Amniotic epithelial cell (primary cell): Measurements from ENCODE around the gene GDPD1.
A peak's percentile ranks its signal among the peaks of the same experiment; 100 is the strongest.
"Not testable (repeated sequence)": the region's sequence is repeated elsewhere in the genome, so short reads cannot be mapped to it uniquely, and the experiment has no call there.

Experiments
- DNase-seq: peaks from one replicate; pipeline ENCODE4 v3.0.0-alpha.2; 2010; ENCODE audit warnings: low read depth

The GDPD1 gene

DNA sequence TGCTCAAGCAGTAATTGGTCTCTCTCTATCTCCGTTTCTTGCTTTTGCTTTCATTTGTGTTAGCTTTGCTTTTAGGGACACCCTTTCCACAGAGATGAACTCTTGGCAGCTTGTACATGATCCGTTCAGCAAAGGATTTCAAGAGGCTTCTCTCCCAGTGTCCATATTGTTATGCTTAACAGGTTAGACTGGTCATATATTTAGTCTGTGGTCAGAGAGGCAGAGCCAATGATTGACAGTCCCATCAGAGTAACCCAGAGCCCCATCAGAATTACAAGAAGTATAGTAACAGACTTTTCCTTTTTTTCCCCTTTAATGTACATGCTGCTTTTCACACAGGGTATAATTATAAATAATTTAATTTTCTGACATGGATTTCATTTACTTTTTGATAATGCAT, 34.4 kb downstream of the GDPD1 start:
- DNase-seq, result peak; percentile 2

DNA sequence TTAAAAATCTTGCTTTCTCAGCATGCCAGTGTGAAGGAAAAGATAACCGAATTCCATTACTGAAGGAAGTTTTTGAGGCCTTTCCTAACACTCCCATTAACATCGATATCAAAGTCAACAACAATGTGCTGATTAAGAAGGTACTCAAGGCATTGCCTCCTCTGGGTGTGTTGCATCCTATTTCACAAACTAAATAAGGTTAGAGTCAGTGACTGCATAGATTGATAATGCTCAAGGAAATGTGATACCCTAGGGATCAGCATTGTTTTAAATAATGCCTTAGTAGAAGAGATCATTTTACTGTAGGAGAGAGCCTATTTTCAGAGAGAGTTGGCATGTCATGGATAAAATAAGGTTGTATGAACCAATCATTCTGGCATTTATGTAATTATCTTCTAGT, 36.8 kb downstream of the GDPD1 start:
- DNase-seq, result no peak

DNA sequence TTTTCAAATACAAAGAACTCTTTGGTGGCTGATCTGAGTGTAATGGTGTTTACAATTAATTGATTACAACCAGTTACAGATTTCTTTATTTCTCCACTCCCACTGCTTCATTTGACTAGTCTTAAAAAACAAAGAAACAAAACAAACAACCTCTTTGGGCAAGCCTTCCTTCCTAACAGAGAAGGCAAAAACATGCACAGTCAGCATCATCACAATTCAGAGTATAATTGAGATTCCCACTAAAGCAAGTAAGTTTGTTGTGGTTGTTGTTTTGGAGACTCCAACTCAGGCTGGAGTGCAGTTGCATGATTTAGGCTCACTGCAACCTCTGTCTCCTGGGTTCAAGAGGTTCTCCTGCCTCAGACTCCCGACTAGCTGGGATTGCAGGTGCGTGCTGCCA, 40.4 kb downstream of the GDPD1 start:
- DNase-seq, result no peak

DNA sequence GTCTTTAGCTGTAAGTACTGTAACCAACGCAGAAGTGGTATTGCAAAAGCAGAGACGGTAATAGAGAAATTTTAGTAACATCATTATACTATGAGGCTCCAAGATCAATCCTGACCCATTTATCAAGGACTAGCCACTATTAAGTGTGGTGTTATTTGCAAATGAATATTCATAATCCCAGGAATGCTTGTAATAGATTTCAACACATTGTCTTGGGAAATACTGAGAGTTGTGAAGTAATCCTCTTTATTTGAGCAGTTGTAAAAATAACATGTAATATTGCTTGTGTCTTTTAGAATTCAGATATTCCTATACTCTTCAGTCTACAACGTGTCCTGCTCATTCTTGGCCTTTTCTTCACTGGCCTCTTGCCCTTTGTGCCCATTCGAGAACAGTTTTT, 46.4 kb downstream of the GDPD1 start:
- peak; percentile 69 for DNase-seq

DNA sequence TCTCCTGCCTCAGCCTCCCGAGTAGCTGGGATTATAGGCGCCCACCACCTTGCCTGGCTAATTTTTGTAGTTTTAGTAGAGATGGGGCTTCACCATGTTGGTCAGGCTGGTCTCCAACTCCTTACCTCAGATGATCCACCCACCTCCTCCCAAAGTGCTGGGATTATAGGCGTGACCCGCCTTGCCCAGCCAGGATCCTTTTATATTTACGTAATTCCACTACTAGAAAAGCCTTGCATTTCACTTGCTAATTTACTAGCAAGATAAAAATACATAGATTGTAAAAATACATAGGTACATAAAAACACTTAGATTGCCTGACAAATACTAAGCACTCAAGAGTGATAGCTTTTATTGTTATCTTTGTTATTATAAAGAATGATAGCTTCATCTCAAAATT, 47.5 kb downstream of the GDPD1 start:
- no peak for DNase-seq

DNA sequence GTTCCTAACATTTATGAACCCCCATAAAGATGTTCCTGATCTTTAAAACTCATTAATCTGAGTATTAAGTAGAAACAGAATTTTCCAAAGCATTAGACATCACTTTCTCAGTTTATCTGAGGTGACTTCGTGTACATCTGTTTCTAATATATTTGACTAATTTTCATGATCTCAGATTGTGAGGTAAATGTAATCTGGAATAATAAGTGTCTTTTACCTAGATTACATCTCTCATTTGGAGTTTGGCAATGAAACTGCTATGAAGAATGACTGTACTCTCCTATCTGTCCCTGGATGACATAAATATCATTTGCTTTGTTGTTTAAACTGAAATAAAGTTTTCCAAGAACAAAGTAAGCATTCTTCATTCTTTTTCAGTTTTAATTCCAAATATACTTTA, 55.3 kb downstream of the GDPD1 start:
- DNase-seq, result no peak

DNA sequence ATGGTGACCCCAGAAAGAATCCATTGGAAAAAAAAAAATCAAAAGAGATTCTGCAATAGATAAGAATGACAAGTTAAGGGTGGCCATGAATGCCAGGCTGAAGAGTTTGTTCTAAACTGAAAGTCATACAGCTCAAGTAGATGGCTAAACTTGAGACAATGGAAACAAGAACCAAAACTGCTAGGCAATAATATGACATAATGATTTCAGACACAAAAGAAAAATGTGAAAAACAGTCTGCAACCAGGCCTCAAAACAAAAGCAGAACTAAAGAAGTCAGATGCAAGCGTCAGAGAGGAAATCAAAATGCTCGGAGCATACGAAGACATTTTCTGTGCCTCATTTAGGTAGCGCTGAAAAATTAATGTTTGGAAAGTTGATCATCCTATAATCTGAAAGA, 56.7 kb downstream of the GDPD1 start:
- no peak for DNase-seq

DNA sequence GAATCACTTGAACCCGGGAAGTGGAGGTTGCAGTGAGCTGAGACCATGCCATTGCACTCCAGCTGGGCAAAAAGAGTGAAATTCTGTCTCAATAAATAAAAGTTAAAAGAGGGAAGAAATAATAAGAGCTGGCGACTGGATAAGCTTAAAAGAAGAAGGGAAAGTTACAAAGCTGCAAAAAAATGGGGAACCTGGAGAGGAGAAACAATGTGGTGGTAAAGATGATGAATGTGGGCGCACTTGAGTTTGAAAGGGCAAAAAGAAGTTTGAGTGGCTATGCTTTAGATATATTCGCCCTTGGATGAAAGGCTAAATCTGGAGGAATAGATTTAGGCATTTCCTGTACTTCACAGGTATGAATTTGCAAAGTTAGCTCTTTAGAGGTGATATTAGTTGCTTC, 58.1 kb downstream of the GDPD1 start:
- DNase-seq, result no peak

DNA sequence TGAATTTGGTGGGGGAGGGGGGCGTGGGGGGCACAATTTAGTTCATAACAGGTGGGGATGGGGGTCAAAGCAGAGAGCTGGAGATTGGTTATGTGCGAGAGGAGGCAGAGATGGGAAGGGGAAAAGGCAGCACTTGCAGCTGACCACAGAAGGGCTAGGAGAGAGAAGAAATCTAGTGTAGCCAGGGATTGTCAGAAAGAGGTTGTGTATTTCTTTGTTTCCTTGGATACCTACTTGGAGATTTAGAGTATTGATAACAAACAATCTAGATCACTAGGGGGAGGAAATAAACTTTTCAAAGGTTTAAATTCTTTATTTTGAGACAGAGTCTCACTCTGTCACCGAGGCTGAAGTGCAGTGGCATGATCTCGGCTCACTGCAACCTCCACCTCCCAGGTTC, 64.0 kb downstream of the GDPD1 start:
- no peak for DNase-seq

DNA sequence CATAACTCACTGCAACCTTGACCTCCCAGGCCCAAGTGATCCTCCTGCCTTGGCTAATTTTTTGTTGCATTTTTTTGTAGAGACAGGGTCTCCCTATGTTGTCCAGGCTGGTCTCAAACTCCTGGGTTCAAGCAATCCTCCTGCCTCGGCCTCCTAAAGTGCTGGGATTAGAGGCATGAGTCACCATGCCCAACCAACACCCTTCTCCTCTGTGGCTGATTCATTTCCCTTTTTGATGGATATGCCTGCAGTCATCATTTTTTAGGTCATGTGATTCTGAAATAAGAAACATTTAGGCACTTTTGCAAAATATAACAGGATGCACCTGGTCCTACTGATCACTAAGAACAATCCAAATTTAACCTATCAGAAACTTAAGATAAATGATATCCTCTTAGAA, 67.1 kb downstream of the GDPD1 start:
- DNase-seq, result peak; percentile 33

DNA sequence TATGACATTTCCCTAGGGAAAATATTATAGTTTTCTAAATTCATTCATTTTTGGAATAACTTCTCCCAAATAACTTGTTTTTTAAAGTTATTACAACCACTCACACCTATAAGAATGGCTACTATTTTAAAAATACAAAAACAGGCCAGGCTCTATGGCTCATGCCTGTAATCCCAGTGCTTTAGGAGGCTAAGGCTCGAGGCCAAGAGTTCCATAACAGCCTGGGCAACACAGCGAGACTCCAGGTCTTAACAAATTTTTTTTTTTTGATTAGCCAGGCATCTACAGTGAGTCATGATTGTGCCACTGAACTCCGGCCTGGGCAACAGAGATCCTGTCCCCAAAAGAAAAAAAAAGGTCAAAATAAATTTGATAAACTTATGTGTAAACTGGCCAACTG, 67.6 kb downstream of the GDPD1 start:
- no peak for DNase-seq

DNA sequence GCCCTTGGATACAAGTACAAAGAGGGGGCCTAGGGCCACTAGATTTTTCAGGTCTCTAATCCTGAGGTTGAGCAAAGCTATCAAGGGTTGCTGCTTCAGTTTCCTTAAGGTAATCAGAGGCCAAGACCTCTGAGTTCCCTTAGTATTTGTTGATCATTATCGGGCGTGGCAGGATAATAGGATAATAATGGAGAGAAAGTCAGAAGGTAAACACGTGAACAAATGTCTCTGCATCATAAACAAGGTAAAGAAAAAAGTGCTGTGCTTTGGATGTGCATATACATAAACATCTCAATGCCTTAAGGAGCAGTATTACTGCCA, 69.6 kb downstream of the GDPD1 start:
- no peak for DNase-seq

DNA sequence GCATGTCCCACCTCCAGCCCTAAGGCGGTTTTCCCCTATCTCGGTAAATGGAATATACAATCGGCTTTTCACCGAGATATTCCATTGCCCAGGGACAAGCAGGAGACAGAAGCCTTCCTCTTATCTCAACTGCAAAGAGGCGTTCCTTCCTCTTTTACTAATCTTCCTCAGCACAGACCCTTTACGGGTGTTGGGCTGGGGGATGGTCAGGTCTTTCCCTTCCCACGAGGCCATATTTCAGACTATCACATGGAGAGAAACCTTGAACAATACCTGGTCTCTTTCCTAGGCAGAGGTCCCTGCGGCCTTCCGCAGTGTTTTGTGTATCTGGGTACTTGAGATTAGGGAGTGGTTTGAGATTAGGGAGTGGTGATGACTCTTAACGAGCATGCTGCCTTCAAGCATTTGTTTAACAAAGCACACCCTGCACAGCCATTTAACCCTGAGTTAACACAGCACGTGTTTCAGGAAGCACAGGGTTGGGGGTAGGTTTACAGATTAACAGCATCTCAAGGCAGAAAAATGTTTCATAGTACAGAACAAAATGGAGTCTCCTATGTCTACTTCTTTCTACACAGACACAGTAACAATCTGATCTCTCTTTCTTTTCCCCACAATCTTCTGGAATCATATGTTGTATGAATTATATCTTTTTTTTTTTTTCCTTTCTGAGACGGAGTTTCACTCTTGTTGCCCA, 70.1 kb downstream of the GDPD1 start:
- peak; percentile 5 for DNase-seq

DNA sequence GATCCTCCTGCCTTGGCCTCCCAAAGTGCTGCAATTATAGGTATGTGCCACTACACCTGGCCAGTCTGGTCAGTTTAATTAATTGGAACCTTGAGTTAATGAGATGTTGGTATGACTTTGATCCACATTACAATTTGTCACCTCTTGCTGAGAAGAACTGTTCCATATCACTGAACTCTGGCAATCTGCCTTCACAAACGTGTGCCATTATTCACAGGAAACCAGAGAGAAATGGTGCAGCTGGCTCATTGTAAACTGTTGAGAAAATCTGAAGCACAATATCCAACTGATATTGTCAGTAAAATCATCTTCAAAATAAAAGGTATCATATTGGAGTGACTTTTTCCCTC, 71.8 kb downstream of the GDPD1 start:
- no peak for DNase-seq

DNA sequence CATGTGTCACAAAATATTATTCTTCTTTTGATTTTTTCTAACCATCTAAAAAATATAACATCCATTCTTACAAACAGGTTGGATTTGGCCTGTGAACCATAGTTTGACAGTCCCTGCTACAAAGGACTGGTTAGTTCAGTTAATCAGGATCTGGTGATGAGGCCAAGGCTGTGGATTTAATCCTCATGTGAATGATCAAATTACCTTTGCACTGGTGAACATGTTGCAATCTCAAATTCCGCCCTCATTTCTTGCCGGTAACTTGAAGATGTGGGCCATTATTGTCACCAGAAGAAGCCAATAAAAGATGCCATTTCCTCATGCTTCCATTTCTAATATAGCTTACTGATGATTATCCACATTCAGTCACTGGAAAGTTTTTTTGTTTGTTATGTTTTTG, 75.9 kb downstream of the GDPD1 start:
- no peak for DNase-seq

DNA sequence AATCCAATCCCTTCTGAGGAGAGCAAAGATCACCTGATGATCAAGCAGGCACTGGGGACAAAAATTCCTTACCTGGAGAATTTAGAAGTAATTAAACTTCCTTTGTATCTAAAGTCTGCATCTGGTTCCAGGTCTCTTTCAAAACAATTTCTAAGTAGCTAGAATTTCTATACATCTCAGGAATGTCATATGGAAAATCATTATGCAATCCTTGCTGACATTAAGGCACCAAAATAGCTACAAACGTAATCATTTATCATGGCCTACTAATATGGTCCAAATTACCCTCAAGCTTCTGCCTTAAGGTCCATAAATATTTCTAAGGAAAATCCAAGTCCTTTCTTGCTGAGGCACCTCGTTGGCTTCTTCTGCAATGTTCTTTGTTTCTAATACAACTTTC, 78.2 kb downstream of the GDPD1 start:
- no peak for DNase-seq

DNA sequence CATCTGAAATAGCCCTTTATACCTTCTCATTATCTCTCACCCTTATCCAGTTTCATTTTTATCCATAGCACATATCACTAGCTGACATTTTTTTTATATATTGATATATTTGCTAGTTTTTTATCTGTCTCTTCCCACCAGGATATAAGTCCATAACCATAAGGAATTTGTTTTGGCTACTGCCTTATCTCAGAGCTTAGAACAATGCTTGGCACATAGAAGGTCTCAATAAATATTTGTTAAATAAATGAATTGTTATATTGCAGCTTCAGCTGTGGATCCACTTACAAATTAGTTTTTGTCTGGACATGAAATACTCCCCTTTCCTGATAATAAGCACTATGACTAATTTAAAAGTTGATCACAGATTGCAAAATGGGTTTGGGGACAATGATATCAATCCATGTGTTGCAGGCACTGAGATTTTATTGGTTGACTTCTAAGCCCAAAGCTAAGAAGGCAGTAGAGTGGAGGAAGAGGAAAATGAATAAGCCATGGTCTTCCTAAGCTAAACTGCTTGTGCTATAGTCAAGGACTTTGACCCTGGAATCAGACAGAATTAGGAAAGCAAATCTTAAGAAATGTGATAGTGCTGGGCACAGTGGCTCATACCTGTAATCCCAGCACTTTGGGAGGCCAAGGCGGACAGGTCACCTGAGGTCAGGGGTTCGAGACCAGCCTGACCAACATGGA, 79.2 kb downstream of the GDPD1 start:
- DNase-seq, result no peak

DNA sequence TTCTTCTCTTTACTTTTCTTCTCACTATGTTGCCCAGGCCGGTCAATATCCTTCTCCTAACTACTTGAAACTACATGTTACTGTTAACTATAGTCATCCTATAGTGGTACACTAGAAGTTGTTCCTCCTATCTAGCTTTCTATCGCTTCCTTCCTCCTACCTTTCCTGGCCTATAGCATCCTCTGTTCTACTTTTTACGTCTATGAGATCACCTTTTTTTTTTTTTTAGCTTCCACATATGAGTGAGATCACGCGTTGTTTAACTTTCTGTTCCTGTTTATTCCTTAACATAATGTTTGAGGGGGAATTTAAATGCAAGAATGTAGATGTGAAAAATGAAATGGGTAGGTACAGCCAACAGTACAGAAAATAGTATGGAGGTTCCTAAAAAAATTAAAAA, 80.6 kb downstream of the GDPD1 start:
- DNase-seq, result no peak

DNA sequence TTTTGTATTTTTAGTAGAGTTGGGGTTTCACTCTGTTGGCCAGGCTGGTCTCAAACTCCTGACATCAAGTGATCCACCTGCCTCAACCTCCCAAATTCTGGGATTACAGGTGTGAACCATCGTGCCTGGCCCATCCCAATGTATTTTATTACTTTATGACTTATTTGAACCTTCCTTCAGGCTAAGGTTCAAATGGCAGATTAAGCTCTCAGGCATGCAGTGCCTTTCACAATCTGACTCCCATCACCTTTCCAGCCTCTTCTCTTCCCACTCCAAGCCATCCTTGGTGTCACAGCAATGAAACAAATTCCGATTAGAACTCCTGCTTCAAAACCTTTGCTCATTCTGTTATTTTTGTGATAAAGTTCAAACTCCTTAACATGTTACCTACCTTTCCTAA, 84.5 kb downstream of the GDPD1 start:
- DNase-seq, result no peak

DNA sequence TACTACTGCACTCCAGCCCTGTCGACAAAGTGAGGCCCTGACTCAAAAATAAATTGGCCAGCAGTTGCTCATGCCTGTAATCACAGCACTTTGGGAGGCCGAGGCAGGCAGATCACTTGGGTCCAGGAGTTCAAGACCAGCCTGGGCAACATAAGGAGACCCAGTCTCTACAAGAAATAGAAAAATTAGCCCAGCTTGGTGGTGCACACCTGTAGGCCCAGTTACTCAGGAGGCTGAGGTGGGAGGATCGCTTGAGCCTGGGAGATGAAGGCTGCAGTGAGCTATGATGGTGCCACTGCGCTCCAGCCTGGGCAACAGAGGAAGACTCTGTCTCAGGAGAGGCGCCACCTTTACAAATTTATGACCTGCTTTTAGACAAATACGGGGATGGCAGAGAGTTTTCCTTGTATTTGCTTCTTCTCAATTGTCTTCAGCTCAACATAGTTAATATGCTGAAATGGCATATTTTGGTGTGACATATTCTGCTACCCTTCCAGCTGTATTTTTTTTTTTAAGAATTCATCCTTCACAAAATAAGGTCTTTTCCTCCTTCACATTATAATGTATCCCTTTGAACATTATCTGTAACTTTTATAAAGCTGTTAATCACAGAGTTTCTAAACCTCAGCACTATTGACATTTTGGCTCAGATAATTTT, 90.1 kb downstream of the GDPD1 start:
- no peak for DNase-seq

DNA sequence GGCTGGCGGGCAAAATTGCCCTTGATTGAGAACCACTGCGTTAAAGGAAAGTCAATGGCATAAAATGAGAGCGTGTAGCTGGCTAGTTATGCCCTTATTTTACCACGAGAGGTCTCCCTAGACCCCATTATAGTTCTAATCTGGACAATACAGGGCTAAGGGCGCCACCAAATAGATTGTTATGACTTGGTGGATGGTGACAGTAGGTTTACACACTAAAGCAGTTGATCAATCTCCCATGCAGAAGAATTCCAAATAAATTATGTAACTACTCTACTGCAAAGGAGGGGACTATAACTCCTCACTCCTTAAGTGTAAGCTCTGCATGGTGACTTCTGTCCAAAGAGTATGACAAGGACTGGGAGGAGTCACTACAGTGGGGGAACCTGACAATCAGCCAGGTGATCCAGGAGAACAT, 90.7 kb downstream of the GDPD1 start:
- DNase-seq, result no peak

DNA sequence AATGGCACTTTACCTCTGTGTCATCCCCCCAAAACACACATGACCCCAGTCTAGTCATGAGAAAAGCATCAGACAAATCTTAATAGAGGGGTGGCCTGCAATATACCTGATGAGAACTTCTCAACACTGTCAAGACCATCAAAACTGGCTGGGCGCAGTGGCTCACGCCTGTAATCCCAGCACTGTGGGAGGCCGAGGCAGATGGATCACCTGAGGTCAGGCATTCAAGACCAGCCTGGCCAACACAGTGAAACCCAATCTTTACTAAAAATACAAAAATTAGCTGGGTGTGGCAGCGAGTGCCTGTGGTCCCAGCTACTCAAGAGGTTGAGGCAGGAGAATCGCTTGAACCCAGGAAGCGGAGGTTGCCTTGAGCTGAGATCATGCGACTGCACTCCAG, 91.2 kb downstream of the GDPD1 start:
- DNase-seq, result not testable (repeated sequence)

DNA sequence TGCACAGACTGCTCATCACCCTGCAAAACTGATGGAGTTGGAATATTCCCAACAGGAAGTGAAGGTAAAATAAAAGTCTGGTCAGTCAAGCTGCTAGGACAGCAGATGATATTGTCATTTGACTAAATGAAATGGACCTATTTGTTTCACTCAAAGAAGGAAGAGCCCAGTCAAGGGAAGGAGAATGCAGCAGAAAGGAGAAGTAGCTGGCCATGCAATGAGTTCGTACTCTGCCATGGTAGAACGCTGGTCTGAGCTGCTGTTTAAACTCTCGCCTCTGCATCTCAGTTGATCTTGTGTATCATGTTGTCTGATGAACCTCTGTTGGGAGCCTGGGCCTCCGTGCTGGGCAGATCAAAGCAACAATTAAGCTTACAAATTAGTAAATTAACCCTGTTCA, 95.6 kb downstream of the GDPD1 start:
- DNase-seq, result no peak
